Measurements from ENCODE around the gene TRMT1. TPM values are rescaled to one million over a fixed set of nuclear protein-coding genes. Genes with fewer than 3 reads are reported as not detected.

The TRMT1 gene
- total and polyA plus RNA-seq, 2 experiments from 2014 or later, result 88.6 to 90.1 TPM

DNA sequence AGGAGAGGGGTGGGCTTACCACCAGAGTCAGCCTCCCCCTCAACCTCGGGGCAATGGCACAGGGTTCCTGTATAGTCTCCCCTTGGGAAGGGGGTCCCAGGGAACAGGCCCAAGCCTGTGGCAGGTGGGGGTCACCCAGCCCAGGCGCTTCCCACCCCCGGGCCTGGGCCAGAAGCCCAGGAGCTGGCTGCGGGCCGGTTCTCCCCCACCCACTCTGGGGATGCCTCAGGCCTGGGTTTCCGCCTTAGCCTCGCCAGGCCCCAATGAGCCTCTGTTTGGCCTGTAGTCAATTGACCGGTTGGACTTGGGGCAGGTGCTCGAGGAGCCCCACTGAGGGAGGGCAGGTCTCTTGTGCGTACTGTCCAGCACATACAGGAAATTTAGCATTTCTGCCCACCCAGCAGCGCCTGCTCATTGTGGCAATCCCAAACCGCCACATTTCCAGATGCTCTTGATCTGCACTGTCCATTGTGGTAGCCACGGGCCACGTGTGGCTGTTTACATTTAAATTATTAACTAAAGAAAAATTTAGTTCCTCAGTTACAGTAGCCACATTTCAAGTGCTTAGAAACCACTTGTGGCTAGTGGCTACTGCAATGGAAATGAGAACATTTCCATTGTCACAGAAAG is 23.8 kb downstream of the TRMT1 start:
- no peaks in the 10 kb centered on the region for H3K36me3 ChIP-seq (ENCODE audit: insufficient read depth)
- H3K79me2 ChIP-seq (replicated peaks; ENCODE audit: insufficient read depth), result no peaks in the 10 kb centered on the region
- 0 out of 2 replicates have a peak, but pooled peaks cover 5% of the 10 kb centered on the region for H4K20me1 ChIP-seq (replicated peaks; ENCODE audit: insufficient read depth)
- no peak overlapping the region for H3K4me3 Mint-ChIP-seq
- H3K4me1 Mint-ChIP-seq, result peaks cover 43% of the 10 kb centered on the region
- peaks cover 30% of the 10 kb centered on the region for H3F3A ChIP-seq (replicated peaks; ENCODE audit: low read depth)
- no peak overlapping the region for H3K27ac Mint-ChIP-seq
- H3K27me3 Mint-ChIP-seq (ENCODE audit: insufficient read depth, low read depth, poor library complexity), result peaks cover 54% of the 10 kb centered on the region
- ATAC-seq, result no peak
- H3K36me3 Mint-ChIP-seq (ENCODE audit: low read depth), result no peaks in the 10 kb centered on the region
- no peaks in the 10 kb centered on the region for H3K9me2 ChIP-seq (ENCODE audit: insufficient read depth)
- H3K4me3 ChIP-seq, result no peak overlapping the region
- H3K4me2 ChIP-seq, result no peak overlapping the region
- no peak for DNase-seq (ENCODE audit: low spot score)
- no peaks in the 10 kb centered on the region for H3K9me3 Mint-ChIP-seq
- H2AFZ ChIP-seq, result no peak overlapping the region
- peaks cover 38% of the 10 kb centered on the region for H3K4me1 ChIP-seq (ENCODE audit: insufficient read depth)
- H3K27ac ChIP-seq (ENCODE audit: low read depth), result no peak overlapping the region
- H3K27me3 ChIP-seq (ENCODE audit: insufficient read depth), result peaks cover 50% of the 10 kb centered on the region
- TF ChIP-seq JUNB (IDR thresholded peaks at IDR 0.05; ENCODE audit: unreplicated experiment) (no peak), STAT1 (IDR thresholded peaks at IDR 0.05; ENCODE audit: unreplicated experiment) (no peak), EZH2 (IDR thresholded peaks at IDR 0.05; ENCODE audit: low read depth, unreplicated experiment) (no peak), POLR2AphosphoS5 (IDR thresholded peaks at IDR 0.05; ENCODE audit: low read depth) (no peak), EZH2phosphoT487 (IDR thresholded peaks at IDR 0.05; ENCODE audit: unreplicated experiment) (no peak)
- TF ChIP-seq, protein P1, sequence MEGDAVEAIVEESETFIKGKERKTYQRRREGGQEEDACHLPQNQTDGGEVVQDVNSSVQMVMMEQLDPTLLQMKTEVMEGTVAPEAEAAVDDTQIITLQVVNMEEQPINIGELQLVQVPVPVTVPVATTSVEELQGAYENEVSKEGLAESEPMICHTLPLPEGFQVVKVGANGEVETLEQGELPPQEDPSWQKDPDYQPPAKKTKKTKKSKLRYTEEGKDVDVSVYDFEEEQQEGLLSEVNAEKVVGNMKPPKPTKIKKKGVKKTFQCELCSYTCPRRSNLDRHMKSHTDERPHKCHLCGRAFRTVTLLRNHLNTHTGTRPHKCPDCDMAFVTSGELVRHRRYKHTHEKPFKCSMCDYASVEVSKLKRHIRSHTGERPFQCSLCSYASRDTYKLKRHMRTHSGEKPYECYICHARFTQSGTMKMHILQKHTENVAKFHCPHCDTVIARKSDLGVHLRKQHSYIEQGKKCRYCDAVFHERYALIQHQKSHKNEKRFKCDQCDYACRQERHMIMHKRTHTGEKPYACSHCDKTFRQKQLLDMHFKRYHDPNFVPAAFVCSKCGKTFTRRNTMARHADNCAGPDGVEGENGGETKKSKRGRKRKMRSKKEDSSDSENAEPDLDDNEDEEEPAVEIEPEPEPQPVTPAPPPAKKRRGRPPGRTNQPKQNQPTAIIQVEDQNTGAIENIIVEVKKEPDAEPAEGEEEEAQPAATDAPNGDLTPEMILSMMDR (conservative IDR thresholded peaks at IDR 0.05; ENCODE audit: low read depth in 2 of 2), result no peak
- TF ChIP-seq, protein P2, sequence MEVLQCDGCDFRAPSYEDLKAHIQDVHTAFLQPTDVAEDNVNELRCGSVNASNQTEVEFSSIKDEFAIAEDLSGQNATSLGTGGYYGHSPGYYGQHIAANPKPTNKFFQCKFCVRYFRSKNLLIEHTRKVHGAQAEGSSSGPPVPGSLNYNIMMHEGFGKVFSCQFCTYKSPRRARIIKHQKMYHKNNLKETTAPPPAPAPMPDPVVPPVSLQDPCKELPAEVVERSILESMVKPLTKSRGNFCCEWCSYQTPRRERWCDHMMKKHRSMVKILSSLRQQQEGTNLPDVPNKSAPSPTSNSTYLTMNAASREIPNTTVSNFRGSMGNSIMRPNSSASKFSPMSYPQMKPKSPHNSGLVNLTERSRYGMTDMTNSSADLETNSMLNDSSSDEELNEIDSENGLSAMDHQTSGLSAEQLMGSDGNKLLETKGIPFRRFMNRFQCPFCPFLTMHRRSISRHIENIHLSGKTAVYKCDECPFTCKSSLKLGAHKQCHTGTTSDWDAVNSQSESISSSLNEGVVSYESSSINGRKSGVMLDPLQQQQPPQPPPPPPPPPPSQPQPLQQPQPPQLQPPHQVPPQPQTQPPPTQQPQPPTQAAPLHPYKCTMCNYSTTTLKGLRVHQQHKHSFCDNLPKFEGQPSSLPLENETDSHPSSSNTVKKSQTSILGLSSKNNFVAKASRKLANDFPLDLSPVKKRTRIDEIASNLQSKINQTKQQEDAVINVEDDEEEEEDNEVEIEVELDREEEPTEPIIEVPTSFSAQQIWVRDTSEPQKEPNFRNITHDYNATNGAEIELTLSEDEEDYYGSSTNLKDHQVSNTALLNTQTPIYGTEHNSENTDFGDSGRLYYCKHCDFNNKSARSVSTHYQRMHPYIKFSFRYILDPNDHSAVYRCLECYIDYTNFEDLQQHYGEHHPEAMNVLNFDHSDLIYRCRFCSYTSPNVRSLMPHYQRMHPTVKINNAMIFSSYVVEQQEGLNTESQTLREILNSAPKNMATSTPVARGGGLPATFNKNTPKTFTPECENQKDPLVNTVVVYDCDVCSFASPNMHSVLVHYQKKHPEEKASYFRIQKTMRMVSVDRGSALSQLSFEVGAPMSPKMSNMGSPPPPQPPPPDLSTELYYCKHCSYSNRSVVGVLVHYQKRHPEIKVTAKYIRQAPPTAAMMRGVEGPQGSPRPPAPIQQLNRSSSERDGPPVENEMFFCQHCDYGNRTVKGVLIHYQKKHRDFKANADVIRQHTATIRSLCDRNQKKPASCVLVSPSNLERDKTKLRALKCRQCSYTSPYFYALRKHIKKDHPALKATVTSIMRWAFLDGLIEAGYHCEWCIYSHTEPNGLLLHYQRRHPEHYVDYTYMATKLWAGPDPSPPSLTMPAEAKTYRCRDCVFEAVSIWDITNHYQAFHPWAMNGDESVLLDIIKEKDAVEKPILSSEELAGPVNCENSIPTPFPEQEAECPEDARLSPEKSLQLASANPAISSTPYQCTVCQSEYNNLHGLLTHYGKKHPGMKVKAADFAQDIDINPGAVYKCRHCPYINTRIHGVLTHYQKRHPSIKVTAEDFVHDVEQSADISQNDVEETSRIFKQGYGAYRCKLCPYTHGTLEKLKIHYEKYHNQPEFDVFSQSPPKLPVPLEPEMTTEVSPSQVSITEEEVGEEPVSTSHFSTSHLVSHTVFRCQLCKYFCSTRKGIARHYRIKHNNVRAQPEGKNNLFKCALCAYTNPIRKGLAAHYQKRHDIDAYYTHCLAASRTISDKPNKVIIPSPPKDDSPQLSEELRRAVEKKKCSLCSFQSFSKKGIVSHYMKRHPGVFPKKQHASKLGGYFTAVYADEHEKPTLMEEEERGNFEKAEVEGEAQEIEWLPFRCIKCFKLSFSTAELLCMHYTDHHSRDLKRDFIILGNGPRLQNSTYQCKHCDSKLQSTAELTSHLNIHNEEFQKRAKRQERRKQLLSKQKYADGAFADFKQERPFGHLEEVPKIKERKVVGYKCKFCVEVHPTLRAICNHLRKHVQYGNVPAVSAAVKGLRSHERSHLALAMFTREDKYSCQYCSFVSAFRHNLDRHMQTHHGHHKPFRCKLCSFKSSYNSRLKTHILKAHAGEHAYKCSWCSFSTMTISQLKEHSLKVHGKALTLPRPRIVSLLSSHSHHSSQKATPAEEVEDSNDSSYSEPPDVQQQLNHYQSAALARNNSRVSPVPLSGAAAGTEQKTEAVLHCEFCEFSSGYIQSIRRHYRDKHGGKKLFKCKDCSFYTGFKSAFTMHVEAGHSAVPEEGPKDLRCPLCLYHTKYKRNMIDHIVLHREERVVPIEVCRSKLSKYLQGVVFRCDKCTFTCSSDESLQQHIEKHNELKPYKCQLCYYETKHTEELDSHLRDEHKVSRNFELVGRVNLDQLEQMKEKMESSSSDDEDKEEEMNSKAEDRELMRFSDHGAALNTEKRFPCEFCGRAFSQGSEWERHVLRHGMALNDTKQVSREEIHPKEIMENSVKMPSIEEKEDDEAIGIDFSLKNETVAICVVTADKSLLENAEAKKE (CRISPR knock-in tag; IDR thresholded peaks at IDR 0.05), result no peak
- TF ChIP-seq, protein P3, sequence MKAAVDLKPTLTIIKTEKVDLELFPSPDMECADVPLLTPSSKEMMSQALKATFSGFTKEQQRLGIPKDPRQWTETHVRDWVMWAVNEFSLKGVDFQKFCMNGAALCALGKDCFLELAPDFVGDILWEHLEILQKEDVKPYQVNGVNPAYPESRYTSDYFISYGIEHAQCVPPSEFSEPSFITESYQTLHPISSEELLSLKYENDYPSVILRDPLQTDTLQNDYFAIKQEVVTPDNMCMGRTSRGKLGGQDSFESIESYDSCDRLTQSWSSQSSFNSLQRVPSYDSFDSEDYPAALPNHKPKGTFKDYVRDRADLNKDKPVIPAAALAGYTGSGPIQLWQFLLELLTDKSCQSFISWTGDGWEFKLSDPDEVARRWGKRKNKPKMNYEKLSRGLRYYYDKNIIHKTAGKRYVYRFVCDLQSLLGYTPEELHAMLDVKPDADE (IDR thresholded peaks at IDR 0.05), result no peak

All from GM23338 (cell line).